Left ventricle myocardium inferior (tissue), 1 donor: ENCODE data around the gene VSTM2B. TPM values are rescaled to one million over a fixed set of nuclear protein-coding genes. Genes with fewer than 3 reads are reported as not detected.
"Not testable (repeated sequence)": the region's sequence is repeated elsewhere in the genome, so short reads cannot be mapped to it uniquely, and the experiment has no call there.

Experiments used
- DNase-seq: peaks from one replicate; pipeline ENCODE4 v3.0.0-alpha.2; 2020
- H3K27ac ChIP-seq: fragments of 200-600 bp; replicated peaks from 2 replicates; pipeline ENCODE4 v1.8.0; 2021
- H3K27me3 ChIP-seq: fragments of 200-600 bp; 2 replicates; pipeline ENCODE4 v1.8.0; 2021; ENCODE audit warnings: low read depth
- H3K36me3 ChIP-seq: fragments of 200-600 bp; 2 replicates; pipeline ENCODE4 v1.8.0; 2021
- H3K4me1 ChIP-seq: fragments of 200-600 bp; 2 replicates; pipeline ENCODE4 v1.8.0; 2021
- H3K4me3 ChIP-seq: fragments of 200-600 bp; 2 replicates; pipeline ENCODE4 v1.8.0; 2021; ENCODE audit warnings: mild to moderate bottlenecking, moderate library complexity
- H3K9me3 ChIP-seq: fragments of 200-600 bp; replicated peaks from 2 replicates; pipeline ENCODE4 v1.8.0; 2021
- intact Hi-C: fragments of 100-400 bp; cut with micrococcal nuclease; formaldehyde crosslinking; loops from one replicate; pipeline ENCODE4 v1.11.0; 2022
- total RNA-seq: library from RNA; stranded (reverse); fragmentation: NEBNext Ultra II Directional; extraction: Animal tissue kit (Norgen Biotek cat#: 25700); gene quantifications from one replicate; pipeline ENCODE4 v1.2.1, GENCODE V29; 2021
- TF ChIP-seq, protein P1 (sequence below): fragments of 200-600 bp; IDR thresholded peaks from 2 replicates; pipeline ENCODE4 v1.8.0; 2021; ENCODE audit warnings: antibody characterized with exemption, mild to moderate bottlenecking, borderline replicate concordance
- donor health status: DM: no; HTN: yes; CAD: no; lungs with severe emphysema.

VSTM2B gene
- total RNA-seq, 1 donor from 2014 or later: not detected

DNA sequence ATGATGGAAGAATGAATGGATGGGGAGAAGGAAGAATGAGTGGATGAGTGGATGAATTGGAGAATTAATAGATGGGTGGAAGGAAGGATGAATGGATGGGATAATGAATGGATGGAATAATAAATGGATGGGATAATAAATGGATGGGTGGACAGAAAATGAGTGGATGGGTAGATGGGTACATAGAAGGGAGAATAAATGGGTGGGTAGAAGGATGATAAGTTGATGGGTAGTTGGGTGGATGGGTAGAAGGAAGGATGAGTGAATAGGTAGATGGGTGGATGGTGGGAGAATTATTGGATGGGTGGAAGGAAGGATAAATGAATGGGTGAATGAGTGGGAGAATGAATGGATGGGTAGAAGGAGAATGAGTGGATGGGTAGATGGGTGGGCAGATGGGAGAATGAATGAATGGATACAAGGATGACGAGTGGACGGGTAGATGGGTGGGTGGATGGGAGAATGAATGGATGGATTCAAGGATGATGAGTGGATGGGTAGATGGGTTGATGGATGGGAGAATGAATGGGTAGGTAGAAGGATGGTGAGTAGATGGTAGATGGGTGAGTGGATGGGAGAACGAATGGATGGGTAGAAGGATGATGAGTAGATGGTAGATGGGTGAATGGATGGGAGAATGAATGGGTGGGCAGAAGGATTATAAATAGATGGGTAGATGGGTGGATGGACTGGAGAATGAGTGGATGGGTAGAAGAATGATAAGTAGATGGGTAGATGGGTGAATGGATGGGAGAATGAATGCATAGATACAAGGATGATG lies 15.9 kb downstream of the VSTM2B start:
- Histone ChIP-seq H3K9me3 (peaks cover 3% of the 10 kb centered on the region), H3K36me3 (no peaks in the 10 kb centered on the region), H3K27me3 (peaks cover 69% of the 10 kb centered on the region), H3K4me1 (no peaks in the 10 kb centered on the region), H3K27ac (no peak overlapping the region), H3K4me3 (no peak overlapping the region)
- no peak for DNase-seq
- intact Hi-C loops: no loop called here
- TF ChIP-seq, protein P1, sequence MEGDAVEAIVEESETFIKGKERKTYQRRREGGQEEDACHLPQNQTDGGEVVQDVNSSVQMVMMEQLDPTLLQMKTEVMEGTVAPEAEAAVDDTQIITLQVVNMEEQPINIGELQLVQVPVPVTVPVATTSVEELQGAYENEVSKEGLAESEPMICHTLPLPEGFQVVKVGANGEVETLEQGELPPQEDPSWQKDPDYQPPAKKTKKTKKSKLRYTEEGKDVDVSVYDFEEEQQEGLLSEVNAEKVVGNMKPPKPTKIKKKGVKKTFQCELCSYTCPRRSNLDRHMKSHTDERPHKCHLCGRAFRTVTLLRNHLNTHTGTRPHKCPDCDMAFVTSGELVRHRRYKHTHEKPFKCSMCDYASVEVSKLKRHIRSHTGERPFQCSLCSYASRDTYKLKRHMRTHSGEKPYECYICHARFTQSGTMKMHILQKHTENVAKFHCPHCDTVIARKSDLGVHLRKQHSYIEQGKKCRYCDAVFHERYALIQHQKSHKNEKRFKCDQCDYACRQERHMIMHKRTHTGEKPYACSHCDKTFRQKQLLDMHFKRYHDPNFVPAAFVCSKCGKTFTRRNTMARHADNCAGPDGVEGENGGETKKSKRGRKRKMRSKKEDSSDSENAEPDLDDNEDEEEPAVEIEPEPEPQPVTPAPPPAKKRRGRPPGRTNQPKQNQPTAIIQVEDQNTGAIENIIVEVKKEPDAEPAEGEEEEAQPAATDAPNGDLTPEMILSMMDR: no peak

DNA sequence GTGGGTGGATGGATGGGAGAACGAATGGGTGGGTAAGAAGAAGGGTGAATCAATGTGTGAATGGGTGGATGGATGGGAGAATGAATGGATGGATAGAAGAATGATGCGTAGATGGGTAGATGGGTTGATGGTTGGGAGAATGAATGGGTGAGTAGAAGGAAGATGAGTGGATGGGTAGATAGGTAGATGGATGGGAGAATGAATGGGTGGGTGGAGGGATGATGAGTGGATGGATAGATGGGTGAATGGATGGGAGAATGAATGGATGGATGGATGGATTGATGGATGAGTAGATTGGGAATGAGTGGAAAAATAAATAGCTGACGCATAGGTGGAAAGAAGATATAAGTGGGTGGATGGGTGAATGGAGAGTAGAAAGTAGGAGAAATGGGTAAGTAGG lies 16.5 kb downstream of the VSTM2B start:
- TF ChIP-seq, protein P1: no peak

DNA sequence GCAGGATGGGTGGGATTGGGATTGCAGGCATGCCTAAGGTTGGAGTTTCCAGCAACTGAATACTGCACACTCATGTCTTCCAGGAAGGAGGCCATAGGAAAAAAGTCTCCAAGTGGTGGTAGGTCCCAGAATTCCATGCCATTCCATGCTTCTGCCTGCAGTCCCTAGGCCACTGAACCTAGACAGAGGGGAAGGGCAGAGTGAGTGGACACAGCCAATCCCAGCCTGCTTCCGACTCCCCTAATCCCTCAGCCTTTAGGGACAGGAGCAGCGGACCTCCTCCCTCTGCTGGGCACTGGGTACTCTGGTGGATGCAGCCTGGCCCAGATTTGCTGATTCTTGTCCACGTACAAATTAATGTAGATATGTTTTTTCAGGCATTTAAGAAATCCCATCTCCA lies 17.0 kb downstream of the VSTM2B start:
- Histone ChIP-seq H3K27ac (no peak overlapping the region), H3K4me3 (no peak overlapping the region), H3K36me3 (no peaks in the 10 kb centered on the region), H3K27me3 (peaks cover 65% of the 10 kb centered on the region), H3K9me3 (peaks cover 3% of the 10 kb centered on the region), H3K4me1 (no peaks in the 10 kb centered on the region)
- intact Hi-C loops: no loop called here
- DNase-seq: no peak
- TF ChIP-seq, protein P1: no peak

More for the DNA sequence above, 16.5 kb downstream of the VSTM2B start:
- H3K27me3 ChIP-seq: peaks cover 64% of the 10 kb centered on the region
- no peaks in the 10 kb centered on the region for H3K4me1 ChIP-seq
- no peaks in the 10 kb centered on the region for H3K36me3 ChIP-seq
- DNase-seq: no peak
- H3K4me3 ChIP-seq: no peak overlapping the region
- H3K27ac ChIP-seq: no peak overlapping the region
- peaks cover 3% of the 10 kb centered on the region for H3K9me3 ChIP-seq
- intact Hi-C loops: no loop called here

DNA sequence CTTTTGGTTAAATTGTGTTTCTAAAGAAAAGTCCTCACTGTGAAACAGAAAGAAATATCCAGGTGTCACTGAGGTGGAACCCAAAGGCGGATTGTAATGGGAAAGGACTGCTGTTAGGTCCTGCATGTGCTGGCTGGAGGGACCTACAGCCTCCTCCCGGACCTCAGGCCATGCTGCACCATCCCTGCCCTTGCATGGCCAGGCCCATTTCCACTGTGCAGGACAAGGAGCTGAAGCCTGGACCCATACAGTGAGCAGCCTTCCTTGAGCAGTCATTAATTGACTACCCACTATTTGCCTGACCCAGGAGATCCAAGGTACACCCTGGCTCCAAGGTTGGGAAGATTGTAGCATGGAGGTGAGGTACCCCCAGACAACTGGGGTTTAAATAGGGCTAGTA lies 17.6 kb downstream of the VSTM2B start:
- Histone ChIP-seq H3K9me3 (peaks cover 3% of the 10 kb centered on the region), H3K27me3 (peaks cover 59% of the 10 kb centered on the region), H3K4me1 (no peaks in the 10 kb centered on the region), H3K36me3 (no peaks in the 10 kb centered on the region), H3K4me3 (no peak overlapping the region), H3K27ac (no peak overlapping the region)
- TF ChIP-seq, protein P1: no peak
- intact Hi-C loops: no loop called here
- DNase-seq: no peak

DNA sequence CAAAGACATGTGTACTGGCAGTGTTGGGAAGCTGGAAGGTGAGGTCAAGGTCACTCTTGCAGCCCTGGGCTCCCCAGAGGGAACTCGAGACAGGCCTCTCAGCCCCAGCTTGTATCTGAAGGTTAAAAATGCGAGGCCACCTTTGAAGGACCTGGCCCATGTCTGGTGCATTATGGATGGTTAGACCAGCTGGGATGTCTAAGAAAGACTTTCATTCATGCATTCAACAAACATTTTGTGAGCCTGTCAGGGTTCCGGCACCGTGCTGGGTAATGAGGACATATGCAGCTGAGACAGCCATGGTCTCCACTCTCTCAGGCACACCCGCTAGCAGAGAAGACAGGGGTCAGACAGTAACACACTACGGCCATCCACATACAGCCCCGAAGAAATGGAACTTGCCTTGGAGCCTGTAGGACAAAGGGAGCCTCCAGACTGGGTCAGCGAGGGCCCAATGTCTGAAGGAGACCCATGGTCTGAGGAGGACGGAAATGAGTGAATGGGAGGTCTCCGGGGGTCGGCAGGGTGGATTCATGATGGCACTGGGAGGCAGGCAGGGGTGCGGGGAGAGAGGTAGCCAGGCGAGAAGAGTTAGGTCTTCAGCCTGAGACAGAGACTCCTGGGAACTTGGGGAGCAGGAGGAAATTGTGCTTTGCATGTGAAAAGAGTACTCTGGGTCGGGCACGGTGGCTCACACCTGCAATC lies 19.0 kb downstream of the VSTM2B start:
- Histone ChIP-seq H3K36me3 (no peaks in the 10 kb centered on the region), H3K27me3 (peaks cover 52% of the 10 kb centered on the region), H3K9me3 (peaks cover 3% of the 10 kb centered on the region), H3K4me3 (no peak overlapping the region), H3K4me1 (no peaks in the 10 kb centered on the region), H3K27ac (no peak overlapping the region)
- DNase-seq: no peak
- intact Hi-C loops: no loop called here
- TF ChIP-seq, protein P1: no peak

DNA sequence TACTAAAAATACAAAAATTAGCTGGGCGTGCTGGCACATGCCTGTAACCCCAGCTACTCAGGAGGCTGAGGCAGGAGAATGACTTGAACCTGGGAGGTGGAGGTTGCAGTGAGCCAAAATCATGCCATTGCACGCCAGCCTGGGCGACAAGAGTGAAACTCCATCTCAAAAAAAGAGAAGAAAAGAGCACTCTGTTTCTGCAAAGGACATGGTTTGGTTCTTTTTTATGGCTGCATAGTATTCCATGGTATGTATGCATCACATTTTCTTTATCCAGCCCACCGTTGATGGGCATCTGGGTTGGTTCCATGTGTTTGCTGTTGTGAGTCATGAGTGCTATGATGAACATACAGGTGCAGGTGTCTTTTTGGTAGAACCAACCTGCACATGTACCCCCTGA lies 19.7 kb downstream of the VSTM2B start:
- peaks cover 51% of the 10 kb centered on the region for H3K27me3 ChIP-seq
- H3K4me1 ChIP-seq, H3K4me3 ChIP-seq, H3K9me3 ChIP-seq, DNase-seq, intact Hi-C loops, H3K36me3 ChIP-seq, H3K27ac ChIP-seq: not testable (repeated sequence)
